ENCODE data around the gene C17orf113.

The C17orf113 gene

DNA sequence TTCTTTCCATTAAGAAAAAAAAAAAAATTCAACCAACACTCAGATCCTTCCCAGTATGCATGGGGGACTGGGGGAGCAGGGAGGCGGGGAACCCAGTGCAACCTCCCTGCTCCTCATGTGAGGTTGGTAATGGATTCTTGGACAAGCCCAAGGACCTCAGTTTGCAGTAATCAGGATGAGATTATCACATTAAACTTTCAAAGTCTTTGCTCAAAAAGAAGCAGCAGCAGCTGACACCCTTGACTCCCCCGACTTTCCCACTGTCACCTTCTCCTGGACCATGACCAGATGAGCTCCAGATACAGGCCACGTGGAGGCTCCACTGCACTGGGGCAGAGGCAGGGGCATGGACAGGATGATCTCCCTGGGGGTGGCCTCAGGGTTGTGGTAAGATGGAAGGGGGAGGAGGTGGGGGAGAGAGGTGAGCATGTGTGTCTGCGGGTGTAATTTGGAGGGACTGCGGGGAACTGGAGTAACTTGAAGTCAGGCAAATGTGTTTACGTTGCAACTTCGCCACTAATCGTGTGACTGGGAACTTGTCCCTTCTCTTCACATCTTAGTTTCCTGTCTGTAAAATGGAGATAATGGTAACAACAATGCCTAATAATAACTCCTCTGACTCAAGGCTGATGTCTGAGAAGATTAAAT, 28.1 kb upstream of the C17orf113 start:
- no peaks in the 10 kb centered on the region for H3K4me1 Mint-ChIP-seq
- H3K36me3 Mint-ChIP-seq: no peaks in the 10 kb centered on the region
- peaks cover 9% of the 10 kb centered on the region for H3K27me3 Mint-ChIP-seq
- no peak overlapping the region for H3K27ac Mint-ChIP-seq
- ATAC-seq: no peak
- H3K9me3 Mint-ChIP-seq: no peaks in the 10 kb centered on the region
- H3K4me3 Mint-ChIP-seq: no peak overlapping the region

DNA sequence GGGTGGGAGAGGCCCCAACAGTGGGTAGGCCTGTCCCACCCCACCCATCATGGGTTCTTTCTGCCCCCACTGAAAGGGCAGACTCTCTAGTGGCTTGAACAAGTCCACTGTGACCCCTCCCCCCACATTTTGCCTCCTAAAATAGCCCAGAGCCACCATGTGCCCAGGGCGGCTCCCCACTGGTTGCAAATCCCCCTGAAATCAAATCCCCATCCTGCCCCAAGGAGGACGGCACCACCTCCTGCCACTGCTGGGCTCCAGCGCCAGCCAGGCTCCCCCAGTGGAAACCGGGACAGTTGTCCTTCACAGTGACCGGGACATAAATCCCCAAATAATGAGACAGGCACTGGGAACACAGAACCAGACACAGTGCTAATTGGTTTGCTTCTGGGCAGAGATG, 27.4 kb upstream of the C17orf113 start:
- Mint-ChIP-seq H3K4me1 (peaks cover 6% of the 10 kb centered on the region), H3K4me3 (no peak overlapping the region), H3K36me3 (no peaks in the 10 kb centered on the region), H3K27me3 (peaks cover 16% of the 10 kb centered on the region), H3K9me3 (no peaks in the 10 kb centered on the region), H3K27ac (no peak overlapping the region)
- ATAC-seq: no peak

DNA sequence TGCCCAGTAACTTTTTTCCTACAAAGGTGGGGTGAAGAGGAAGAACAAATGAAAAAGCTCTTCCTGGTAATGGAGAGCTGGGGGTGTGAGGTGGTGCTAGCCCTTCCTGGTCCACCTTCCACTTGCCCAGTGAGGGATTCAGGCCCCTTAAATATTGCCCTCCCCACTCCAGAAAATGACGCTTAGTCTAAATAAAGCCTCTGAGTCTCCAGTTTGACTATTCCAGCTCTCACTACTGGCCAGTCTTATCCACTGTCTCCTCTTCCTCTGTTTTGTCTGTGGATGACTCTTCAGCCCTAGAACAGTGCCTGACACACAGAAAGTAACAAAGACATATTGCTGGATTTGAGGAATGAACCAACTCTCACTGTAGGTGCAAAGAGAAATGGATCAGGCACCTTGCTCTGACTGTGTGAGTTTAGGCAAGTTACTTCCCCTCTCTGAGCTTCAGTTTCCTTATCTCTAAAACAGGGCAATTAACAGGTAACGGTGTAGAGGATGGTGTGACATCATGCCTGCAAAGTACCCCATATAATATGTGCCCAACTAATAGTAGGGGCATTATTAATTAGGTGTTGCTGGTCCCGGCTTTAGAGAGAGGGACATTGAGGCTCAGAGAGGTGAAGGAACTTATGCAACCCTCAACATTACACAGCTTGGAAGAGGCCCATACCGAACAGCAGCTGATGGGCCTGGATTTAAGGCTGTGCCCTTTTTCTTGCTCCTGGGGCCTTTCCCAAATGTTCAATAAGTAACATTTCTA, 26.6 kb upstream of the C17orf113 start:
- no peaks in the 10 kb centered on the region for H3K9me3 Mint-ChIP-seq
- peaks cover 20% of the 10 kb centered on the region for H3K27me3 Mint-ChIP-seq
- H3K36me3 Mint-ChIP-seq: no peaks in the 10 kb centered on the region
- no peak for ATAC-seq
- no peak overlapping the region for H3K4me3 Mint-ChIP-seq
- peaks cover 11% of the 10 kb centered on the region for H3K4me1 Mint-ChIP-seq
- no peak overlapping the region for H3K27ac Mint-ChIP-seq

DNA sequence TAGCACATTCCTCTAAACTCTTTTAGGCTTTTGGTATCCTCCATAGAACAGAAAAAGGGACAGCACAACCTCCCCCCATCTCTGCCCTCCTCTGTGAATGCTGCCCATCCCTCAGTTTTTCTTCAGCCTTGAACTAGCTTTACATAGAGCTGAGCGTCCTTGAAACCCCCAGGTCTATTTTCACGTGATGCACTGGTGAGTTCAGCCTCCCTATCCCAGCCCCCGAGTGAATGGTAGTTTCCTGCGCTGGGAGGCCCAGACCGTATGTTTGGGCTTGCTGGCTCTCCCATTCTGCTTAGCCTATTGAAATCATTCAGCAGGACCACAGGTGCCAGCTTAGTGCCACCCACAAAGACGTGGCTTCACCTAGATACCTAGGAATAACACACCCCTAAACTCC, 25.4 kb upstream of the C17orf113 start:
- no peaks in the 10 kb centered on the region for H3K36me3 Mint-ChIP-seq
- H3K9me3 Mint-ChIP-seq: no peaks in the 10 kb centered on the region
- H3K4me1 Mint-ChIP-seq: peaks cover 18% of the 10 kb centered on the region
- peaks cover 31% of the 10 kb centered on the region for H3K27me3 Mint-ChIP-seq
- H3K4me3 Mint-ChIP-seq: no peak overlapping the region
- ATAC-seq: no peak
- H3K27ac Mint-ChIP-seq: no peak overlapping the region

DNA sequence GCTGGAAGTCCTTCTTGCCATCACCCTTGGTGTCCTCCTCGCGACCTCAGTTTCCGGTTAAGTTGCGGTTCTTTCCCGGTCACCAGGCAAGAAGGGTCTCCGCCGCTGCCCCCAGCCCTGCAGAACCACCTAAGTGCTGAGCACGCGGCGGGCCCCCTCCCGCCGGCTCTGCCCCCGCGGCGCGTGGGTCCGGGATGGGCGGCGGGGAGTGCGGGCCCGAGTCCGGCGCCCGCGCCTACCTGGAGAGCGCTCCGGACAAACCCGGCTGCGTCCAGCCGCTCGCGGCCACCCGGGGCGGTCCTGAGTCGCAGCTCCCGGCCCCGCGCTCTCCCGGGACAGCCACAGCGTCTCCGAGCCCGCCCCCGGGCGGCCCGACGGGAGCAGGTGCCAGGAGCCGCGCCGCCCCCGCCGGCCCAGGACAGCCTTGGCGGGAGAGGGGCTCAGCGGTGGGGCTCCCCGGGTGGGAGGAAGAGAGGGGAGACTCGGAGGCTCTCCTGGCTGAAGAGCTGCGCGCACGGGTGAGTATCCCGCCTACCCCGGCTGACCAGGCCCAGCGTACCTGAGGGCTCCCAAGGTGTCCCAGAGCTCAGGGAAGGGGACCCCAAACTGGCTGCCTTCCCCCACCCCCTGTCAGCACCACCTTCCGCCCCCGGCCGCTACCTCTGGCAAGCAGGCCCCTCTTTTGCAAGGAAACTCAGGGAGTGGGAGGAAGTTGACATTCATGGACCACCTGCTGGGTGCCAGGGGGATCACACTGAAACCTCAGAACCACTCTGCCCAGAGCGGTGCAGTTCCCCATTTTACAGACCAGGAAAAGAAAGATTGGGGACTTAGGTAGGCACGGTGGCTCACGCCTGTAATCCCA, 22.2 kb upstream of the C17orf113 start:
- Mint-ChIP-seq H3K36me3 (no peaks in the 10 kb centered on the region), H3K27me3 (peaks cover 36% of the 10 kb centered on the region), H3K4me3 (peak overlapping the region; percentile 64), H3K4me1 (peaks cover 19% of the 10 kb centered on the region), H3K9me3 (no peaks in the 10 kb centered on the region), H3K27ac (no peak overlapping the region)
- ATAC-seq: peak; percentile 46

DNA sequence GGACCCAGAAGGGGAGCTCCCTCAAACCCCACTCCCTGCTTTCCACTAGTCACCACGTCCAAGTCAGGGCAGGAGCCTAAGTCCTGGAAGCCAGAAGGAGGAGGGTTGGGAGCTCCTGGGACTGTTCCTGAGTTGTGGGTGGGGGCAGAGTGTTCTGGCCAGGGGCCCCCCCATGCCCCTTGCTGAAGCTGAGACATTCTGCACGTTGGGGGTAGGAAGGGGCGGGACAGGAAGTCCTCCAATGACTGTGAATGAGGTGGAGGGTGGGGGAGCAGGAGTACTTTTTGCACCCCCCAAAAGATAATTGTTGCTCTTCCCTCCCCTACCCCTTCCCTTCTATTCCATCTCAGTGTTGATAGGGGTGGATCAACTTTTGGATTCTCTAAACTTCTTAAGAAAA, 21.4 kb upstream of the C17orf113 start:
- Mint-ChIP-seq H3K4me1 (peaks cover 24% of the 10 kb centered on the region), H3K27me3 (peaks cover 36% of the 10 kb centered on the region), H3K36me3 (no peaks in the 10 kb centered on the region), H3K9me3 (no peaks in the 10 kb centered on the region), H3K27ac (no peak overlapping the region), H3K4me3 (peak overlapping the region; percentile 43)
- ATAC-seq: no peak

DNA sequence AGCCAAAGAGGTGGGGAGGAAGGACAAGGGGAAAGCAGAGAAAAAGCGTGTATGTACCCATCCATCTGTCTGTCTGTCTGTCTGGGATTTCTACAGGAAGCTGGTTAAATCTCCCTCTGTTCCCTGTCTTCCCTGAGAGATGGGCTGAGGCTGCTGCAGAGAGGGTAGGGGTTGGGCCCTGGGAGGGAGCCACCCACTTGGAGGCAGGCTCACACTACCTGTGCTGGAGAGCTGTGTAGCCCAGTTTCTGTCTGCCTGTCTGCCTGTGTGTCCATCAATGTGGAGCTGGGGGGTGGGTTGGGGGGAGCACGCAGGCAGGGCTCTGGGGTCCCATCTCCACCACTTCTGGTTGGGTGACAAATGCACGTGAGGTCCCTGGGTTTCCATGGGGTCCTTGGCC, 18.6 kb upstream of the C17orf113 start:
- Mint-ChIP-seq H3K36me3 (no peaks in the 10 kb centered on the region), H3K27me3 (peaks cover 32% of the 10 kb centered on the region), H3K4me3 (no peak overlapping the region), H3K9me3 (no peaks in the 10 kb centered on the region), H3K27ac (no peak overlapping the region), H3K4me1 (peaks cover 29% of the 10 kb centered on the region)
- ATAC-seq: no peak

DNA sequence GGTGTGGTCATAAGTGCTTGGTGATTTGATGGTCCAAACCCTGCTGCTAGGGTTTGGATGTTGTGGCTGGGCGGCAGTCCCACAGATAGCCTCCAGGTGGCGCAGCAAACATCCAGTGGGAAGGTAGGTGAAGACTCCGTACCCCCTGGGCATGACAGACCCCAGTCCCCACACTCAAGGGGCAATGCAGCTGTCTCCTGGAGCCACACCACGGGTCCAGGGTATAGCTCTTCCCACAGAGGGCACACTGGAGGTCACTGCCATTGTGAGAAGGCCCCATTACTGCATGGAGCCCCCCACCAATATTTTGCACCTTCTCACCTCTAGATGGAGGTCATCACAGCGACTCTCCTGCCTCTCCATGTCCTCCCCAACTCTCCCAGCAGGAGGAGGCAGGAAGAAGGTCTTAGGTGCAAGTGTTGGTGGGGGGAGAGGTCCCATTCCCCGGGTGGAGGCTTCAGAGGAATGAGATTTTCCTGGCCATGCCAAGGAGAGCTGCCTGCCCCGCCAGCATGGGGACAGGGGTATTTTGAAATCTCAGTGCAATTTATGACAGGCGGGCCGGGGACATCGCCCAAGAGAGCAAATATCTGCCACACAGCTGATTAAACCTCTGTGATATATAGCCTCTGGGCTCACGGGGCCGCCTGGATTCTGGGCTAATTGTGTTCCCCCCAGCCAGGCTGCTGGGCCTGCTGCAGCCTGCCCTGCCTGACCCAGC, 17.1 kb upstream of the C17orf113 start:
- Mint-ChIP-seq H3K4me3 (no peak overlapping the region), H3K4me1 (peaks cover 34% of the 10 kb centered on the region), H3K9me3 (no peaks in the 10 kb centered on the region), H3K27ac (no peak overlapping the region), H3K36me3 (no peaks in the 10 kb centered on the region), H3K27me3 (peaks cover 18% of the 10 kb centered on the region)
- ATAC-seq: no peak

DNA sequence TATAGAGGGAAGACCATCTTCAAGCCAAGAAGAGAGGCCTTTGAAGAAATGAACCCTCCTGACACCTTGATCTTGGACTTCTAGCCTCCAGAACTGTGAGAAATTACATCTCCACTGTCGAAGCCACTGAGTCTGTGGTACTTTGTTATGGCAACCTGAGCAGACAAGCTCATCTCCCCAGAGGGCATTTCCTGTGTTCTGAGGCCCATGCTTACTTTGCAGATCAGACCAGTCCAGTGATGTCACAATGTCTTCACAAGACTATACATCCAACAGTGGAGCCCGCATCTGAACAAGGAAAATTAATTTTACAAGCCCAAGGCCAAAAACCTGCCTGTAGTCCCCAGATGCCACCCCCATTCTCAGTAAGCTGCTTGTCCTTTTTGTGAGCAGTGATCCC, 14.8 kb upstream of the C17orf113 start:
- Mint-ChIP-seq H3K9me3 (no peaks in the 10 kb centered on the region), H3K4me1 (peaks cover 27% of the 10 kb centered on the region), H3K36me3 (no peaks in the 10 kb centered on the region), H3K27me3 (no peaks in the 10 kb centered on the region), H3K4me3 (no peak overlapping the region), H3K27ac (peak overlapping the region; percentile 77)
- no peak for ATAC-seq

DNA sequence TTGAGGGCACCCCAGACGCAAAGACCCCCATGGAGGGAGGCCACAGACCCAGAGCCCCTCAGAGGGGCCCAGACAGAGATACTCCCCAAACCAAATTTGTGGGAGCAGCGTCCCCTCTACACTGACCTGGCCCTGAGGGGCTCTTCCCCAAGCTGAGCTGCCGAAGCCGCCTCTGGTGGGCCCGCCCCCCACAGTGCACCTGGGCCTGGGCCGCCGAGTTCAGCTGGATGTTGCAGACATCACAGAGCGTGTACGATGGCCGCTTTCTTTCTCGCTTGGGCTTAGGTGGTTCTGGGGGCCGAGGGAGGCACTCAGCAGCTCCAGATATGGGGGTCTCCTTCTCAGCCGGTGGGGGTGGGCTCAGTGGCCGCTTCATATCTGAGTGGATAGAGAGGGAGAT, 12.3 kb upstream of the C17orf113 start:
- Mint-ChIP-seq H3K27me3 (no peaks in the 10 kb centered on the region), H3K4me3 (no peak overlapping the region), H3K9me3 (no peaks in the 10 kb centered on the region), H3K36me3 (no peaks in the 10 kb centered on the region), H3K4me1 (peaks cover 30% of the 10 kb centered on the region), H3K27ac (no peak overlapping the region)
- ATAC-seq: no peak

DNA sequence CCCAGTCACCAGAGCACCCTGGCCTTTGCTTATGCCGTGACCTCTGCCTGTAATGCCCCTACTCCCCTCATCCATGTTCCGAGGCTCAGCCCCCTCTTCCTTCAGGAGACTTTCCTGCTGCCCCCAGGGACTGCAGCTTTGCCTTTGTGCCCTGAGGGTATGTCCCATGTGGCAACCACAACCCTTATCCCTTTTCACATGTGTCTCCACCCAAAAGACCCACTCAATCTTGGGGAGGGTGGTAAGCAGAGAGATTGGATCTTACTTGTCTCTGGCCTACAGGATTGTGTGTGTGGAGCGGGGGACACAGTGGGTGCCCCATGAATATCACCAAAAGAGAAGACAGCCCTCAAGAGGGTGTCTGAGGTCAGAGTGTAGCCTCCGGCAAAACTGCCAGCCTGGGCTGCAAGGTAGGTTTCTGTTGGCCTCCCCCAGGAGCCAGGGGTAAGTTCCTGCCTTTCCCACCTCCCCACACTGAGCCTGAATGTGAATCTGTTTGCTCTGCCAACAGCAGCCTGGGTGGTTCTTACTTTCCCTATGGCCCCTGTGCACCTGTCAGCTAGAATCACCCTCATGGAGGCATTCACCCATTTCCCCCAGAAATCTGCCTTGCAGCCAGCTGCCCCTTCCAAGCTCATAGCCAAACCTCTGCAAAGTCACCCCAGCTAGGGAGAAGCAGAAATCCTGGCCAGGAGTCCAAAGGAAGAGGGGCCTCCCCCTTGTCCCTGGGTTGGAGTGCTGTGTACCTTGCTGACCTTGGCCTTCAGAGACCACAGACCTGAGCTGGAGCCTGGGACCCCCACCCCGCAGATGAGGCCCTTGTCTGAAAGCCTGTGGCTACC, 11.5 kb upstream of the C17orf113 start:
- no peak overlapping the region for H3K27ac Mint-ChIP-seq
- no peaks in the 10 kb centered on the region for H3K27me3 Mint-ChIP-seq
- peaks cover 2% of the 10 kb centered on the region for H3K9me3 Mint-ChIP-seq
- H3K4me3 Mint-ChIP-seq: no peak overlapping the region
- ATAC-seq: no peak
- H3K36me3 Mint-ChIP-seq: no peaks in the 10 kb centered on the region
- H3K4me1 Mint-ChIP-seq: peaks cover 24% of the 10 kb centered on the region

DNA sequence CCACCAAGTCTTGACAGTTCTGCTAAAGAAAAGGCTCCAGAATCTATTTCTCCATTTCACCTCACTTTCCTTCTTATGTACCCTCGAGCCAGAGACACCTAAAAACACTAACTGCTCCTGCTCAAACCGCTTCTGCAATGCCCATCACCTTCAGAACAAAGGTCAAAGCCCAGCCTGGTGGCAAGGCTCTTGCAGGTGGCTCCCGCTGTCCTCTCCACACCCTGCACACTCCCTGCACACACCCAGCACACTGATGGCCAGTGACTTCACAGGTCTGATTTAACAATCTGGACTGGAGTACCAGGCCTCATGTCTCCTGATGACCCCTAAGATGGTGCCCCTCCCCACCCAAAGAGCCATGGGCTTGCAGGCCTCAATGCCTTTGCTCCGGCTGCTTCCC, 9.8 kb upstream of the C17orf113 start:
- Mint-ChIP-seq H3K4me1 (peaks cover 24% of the 10 kb centered on the region), H3K9me3 (peaks cover 2% of the 10 kb centered on the region), H3K27ac (no peak overlapping the region), H3K36me3 (no peaks in the 10 kb centered on the region), H3K4me3 (no peak overlapping the region), H3K27me3 (peaks cover 7% of the 10 kb centered on the region)
- ATAC-seq: no peak

DNA sequence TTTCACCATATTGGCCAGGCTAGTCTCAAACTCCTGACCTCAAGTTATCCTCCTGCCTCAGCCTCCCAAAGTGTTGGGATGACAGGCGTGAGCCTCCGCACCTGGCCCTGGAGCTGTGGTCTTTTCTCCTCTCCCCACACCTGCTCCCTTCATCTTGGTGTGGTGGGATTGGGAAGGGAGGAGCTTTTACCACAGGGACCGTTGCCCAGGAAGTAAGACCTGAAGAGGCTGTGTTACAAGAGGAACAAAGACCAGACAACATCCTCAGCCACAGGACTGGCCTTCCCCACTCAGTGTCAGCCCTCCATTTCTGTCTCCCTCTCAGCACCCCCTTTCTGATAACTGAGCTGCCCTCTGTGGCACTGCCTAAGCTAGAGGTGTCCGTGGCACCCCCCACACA, 9.4 kb upstream of the C17orf113 start:
- Mint-ChIP-seq H3K4me1 (peaks cover 24% of the 10 kb centered on the region), H3K9me3 (peaks cover 2% of the 10 kb centered on the region), H3K27ac (no peak overlapping the region), H3K36me3 (no peaks in the 10 kb centered on the region), H3K27me3 (peaks cover 11% of the 10 kb centered on the region), H3K4me3 (no peak overlapping the region)
- no peak for ATAC-seq

DNA sequence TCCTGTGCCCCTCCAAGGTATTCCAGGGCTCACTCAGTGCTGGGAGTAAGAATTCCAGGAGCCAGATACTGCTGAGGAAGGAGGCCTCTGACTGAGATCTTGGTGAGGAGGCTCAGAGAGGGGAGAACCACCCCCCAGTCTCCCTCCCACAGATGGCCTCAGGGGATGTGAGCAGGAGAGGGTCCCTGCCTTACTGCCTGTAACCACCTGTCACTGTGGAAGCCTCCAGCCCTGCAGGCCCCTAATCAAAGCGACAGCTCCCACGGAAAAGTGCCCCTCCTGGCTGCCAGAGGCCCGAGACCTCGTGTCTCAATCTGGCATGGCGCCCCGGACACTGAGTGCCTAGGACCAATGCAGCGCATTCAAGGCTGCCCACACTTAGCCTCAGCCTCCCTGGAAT, 7.7 kb upstream of the C17orf113 start:
- Mint-ChIP-seq H3K27me3 (peaks cover 28% of the 10 kb centered on the region), H3K4me3 (no peak overlapping the region), H3K36me3 (no peaks in the 10 kb centered on the region), H3K9me3 (peaks cover 2% of the 10 kb centered on the region), H3K4me1 (peaks cover 10% of the 10 kb centered on the region), H3K27ac (no peak overlapping the region)
- ATAC-seq: no peak
